Lower leg skin (tissue), 3 donors: ENCODE results near the gene RGP1.

Experiments
- CTCF ChIP-seq, 3 donors: fragments of 450-650 bp; IDR thresholded peaks; one replicate each; pipeline ENCODE4 v1.5.1; 2016; ENCODE audit warnings: antibody characterized with exemption in 3 of 3, mild to moderate bottlenecking in 3 of 3, moderate library complexity in 2 of 3
- POLR2A ChIP-seq, 2 donors: fragments of 450-650 bp; IDR thresholded peaks; one replicate each; pipeline ENCODE4 v1.6.1; 2016 to 2017; ENCODE audit warnings: antibody characterized with exemption in 2 of 2, mild to moderate bottlenecking in 1 of 2, moderate library complexity in 1 of 2

- no peak for TF ChIP-seq CTCF (IDR thresholded peaks at IDR 0.05)
- no peak for TF ChIP-seq POLR2A (IDR thresholded peaks at IDR 0.05)
Measured at GRCh38 chr9:35708146-35708545, 40.9 kb upstream of the RGP1 start.
